NCI-H1436 treated with DMSO at 0.1 percent for 48 hours (cell line): ENCODE data around the gene CST7.
"Not testable (repeated sequence)": the region's sequence is repeated elsewhere in the genome, so short reads cannot be mapped to it uniquely, and the experiment has no call there.

Experiments
- DNase-seq: peaks from one replicate; lab custom pipeline; 2025; lab: John Stamatoyannopoulos, UW

The CST7 gene

GRCh38 chr20:24929867-24930723 lies 19.0 kb upstream of the CST7 start:
- DNase-seq = not testable (repeated sequence)

- DNase-seq = not testable (repeated sequence)
Observed at GRCh38 chr20:24930724-24931688, 18.1 kb upstream of the CST7 start.

- not testable (repeated sequence) for DNase-seq
Observed at GRCh38 chr20:24931893-24932292, 17.2 kb upstream of the CST7 start.

- no peak for DNase-seq
Observed at GRCh38 chr20:24933266-24933908, 15.7 kb upstream of the CST7 start.

- no peak for DNase-seq
Observed at GRCh38 chr20:24934101-24934661, 14.9 kb upstream of the CST7 start.

GRCh38 chr20:24934716-24935115 lies 14.4 kb upstream of the CST7 start:
- DNase-seq = no peak

- no peak for DNase-seq
Observed at GRCh38 chr20:24935140-24935539, 13.9 kb upstream of the CST7 start.

- DNase-seq = no peak
Observed at GRCh38 chr20:24935766-24936525, 13.1 kb upstream of the CST7 start.

- no peak for DNase-seq
Observed at GRCh38 chr20:24936526-24937407, 12.3 kb upstream of the CST7 start.

GRCh38 chr20:24937579-24937978 lies 11.5 kb upstream of the CST7 start:
- DNase-seq = no peak

GRCh38 chr20:24938498-24938897 lies 10.6 kb upstream of the CST7 start:
- no peak for DNase-seq

GRCh38 chr20:24939036-24939435 lies 10.0 kb upstream of the CST7 start:
- DNase-seq = no peak

GRCh38 chr20:24942679-24943078 lies 6.4 kb upstream of the CST7 start:
- no peak for DNase-seq

GRCh38 chr20:24943196-24943595 lies 5.9 kb upstream of the CST7 start:
- DNase-seq = no peak

- no peak for DNase-seq
Observed at GRCh38 chr20:24943731-24944130, 5.3 kb upstream of the CST7 start.

- DNase-seq = not testable (repeated sequence)
Observed at GRCh38 chr20:24946376-24946775, 2.7 kb upstream of the CST7 start.

GRCh38 chr20:24948396-24948938 lies 602 bp upstream of the CST7 start:
- not testable (repeated sequence) for DNase-seq

GRCh38 chr20:24949756-24950127 lies 673 bp downstream of the CST7 start:
- DNase-seq = no peak

- no peak for DNase-seq
Observed at GRCh38 chr20:24950128-24950835, 1.2 kb downstream of the CST7 start.
